Measurements from ENCODE around the gene PAX8.

- TF ChIP-seq ZNF274 (IDR thresholded peaks at IDR 0.05; ENCODE audit: low read length) (no peak), ZNF274 (tag by site-specific recombination; IDR thresholded peaks at IDR 0.05; ENCODE audit: borderline replicate concordance) (no peak), ZNF701 (tag by site-specific recombination; IDR thresholded peaks at IDR 0.05) (no peak), SP2 (tag by site-specific recombination; IDR thresholded peaks at IDR 0.05) (no peak)
- TF ChIP-seq, protein P1, sequence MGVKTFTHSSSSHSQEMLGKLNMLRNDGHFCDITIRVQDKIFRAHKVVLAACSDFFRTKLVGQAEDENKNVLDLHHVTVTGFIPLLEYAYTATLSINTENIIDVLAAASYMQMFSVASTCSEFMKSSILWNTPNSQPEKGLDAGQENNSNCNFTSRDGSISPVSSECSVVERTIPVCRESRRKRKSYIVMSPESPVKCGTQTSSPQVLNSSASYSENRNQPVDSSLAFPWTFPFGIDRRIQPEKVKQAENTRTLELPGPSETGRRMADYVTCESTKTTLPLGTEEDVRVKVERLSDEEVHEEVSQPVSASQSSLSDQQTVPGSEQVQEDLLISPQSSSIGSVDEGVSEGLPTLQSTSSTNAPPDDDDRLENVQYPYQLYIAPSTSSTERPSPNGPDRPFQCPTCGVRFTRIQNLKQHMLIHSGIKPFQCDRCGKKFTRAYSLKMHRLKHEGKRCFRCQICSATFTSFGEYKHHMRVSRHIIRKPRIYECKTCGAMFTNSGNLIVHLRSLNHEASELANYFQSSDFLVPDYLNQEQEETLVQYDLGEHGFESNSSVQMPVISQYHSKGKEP (tag by site-specific recombination; IDR thresholded peaks at IDR 0.05), result no peak
- TF ChIP-seq, protein P2, sequence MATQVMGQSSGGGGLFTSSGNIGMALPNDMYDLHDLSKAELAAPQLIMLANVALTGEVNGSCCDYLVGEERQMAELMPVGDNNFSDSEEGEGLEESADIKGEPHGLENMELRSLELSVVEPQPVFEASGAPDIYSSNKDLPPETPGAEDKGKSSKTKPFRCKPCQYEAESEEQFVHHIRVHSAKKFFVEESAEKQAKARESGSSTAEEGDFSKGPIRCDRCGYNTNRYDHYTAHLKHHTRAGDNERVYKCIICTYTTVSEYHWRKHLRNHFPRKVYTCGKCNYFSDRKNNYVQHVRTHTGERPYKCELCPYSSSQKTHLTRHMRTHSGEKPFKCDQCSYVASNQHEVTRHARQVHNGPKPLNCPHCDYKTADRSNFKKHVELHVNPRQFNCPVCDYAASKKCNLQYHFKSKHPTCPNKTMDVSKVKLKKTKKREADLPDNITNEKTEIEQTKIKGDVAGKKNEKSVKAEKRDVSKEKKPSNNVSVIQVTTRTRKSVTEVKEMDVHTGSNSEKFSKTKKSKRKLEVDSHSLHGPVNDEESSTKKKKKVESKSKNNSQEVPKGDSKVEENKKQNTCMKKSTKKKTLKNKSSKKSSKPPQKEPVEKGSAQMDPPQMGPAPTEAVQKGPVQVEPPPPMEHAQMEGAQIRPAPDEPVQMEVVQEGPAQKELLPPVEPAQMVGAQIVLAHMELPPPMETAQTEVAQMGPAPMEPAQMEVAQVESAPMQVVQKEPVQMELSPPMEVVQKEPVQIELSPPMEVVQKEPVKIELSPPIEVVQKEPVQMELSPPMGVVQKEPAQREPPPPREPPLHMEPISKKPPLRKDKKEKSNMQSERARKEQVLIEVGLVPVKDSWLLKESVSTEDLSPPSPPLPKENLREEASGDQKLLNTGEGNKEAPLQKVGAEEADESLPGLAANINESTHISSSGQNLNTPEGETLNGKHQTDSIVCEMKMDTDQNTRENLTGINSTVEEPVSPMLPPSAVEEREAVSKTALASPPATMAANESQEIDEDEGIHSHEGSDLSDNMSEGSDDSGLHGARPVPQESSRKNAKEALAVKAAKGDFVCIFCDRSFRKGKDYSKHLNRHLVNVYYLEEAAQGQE (tag by site-specific recombination; IDR thresholded peaks at IDR 0.05), result no peak
Observed at GRCh38 chr2:113202305-113203216, 76.2 kb downstream of the PAX8 start.
